Measurements from ENCODE around the gene INSRR. TPM values are rescaled to one million over a fixed set of nuclear protein-coding genes. Genes with fewer than 3 reads are reported as not detected.
A peak's percentile ranks its signal among the peaks of the same experiment; 100 is the strongest.

The INSRR gene
- total and polyA plus RNA-seq, 9 of the 15 experiments (the other 6 are each of a cell fraction or from before 2014, with no cell fraction given): 0.03 to 0.18 (median 0.06) TPM; not detected in 3

DNA sequence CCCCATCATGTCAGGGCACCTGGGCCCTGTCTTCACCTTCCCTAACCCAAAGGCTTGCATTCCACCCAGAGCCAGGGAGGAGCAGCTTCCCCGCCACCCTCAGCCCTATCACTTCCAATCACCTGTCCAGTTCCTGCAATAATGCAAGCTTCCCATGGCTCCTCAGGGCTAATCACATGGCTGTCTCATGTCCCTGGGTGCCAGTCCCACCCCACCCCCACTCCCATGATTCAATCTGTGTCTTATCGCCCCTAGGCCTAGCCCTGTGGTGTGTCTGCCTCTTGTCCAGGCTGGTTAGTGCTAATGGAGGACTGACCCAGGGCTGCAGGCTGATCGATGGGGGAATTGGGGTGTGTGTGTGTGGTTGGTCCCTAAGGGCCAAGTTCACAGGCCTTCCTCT lies 23.6 kb upstream of the INSRR start (continued):
- no peak for TF ChIP-seq HMG20A (CRISPR knock-in tag; conservative IDR thresholded peaks at IDR 0.05)
- no peak for TF ChIP-seq ZNF668 (CRISPR knock-in tag; IDR thresholded peaks at IDR 0.05)
- TF ChIP-seq GATAD2B (IDR thresholded peaks at IDR 0.05; ENCODE audit: borderline replicate concordance): no peak
- no peak for TF ChIP-seq FOXO4 (CRISPR knock-in tag; IDR thresholded peaks at IDR 0.05)
- TF ChIP-seq TEAD1 (CRISPR knock-in tag; IDR thresholded peaks at IDR 0.05): 0 out of 4 replicates have a peak, but pooled peaks of 1 of the 2 experiments have one; percentile 45
- peak; percentile 45; the same call in 1 of the 2 replicates for TF ChIP-seq DPF2 (IDR thresholded peaks at IDR 0.05)
- no peak for TF ChIP-seq ETV6 (IDR thresholded peaks at IDR 0.05; ENCODE audit: borderline replicate concordance in 1 of 2, low read depth in 2 of 2, low read length in 1 of 2)
- no peak for TF ChIP-seq ETV6 (CRISPR knock-in tag; IDR thresholded peaks at IDR 0.05; ENCODE audit: borderline replicate concordance)
- peak; percentile 43; the same call in 1 of the 2 replicates for TF ChIP-seq SOX6 (IDR thresholded peaks at IDR 0.05)
- no peak for TF ChIP-seq BRD9 (IDR thresholded peaks at IDR 0.05; ENCODE audit: low read depth, partially characterized antibody)
- 0 out of 2 replicates have a peak, but pooled peaks have one; percentile 1 for TF ChIP-seq NR2C2 (CRISPR knock-in tag; IDR thresholded peaks at IDR 0.05)
- TF ChIP-seq NR2C2 (tag; IDR thresholded peaks at IDR 0.05): no peak
- no peak for TF ChIP-seq ZNF165 (CRISPR knock-in tag; IDR thresholded peaks at IDR 0.05; ENCODE audit: borderline replicate concordance)
- 0 out of 2 replicates have a peak, but pooled peaks have one; percentile 52 for TF ChIP-seq MEF2D (tag; conservative IDR thresholded peaks at IDR 0.05; ENCODE audit: low read depth)
- no peak for TF ChIP-seq FOXK1 (CRISPR knock-in tag; IDR thresholded peaks at IDR 0.05; ENCODE audit: borderline replicate concordance)
- no peak for TF ChIP-seq SIN3B (IDR thresholded peaks at IDR 0.05; ENCODE audit: low read depth)
- TF ChIP-seq NFRKB (IDR thresholded peaks at IDR 0.05; ENCODE audit: low read depth): no peak
- no peak for TF ChIP-seq PREB (CRISPR knock-in tag; IDR thresholded peaks at IDR 0.05)
- TF ChIP-seq L3MBTL2 (IDR thresholded peaks at IDR 0.05): peak; percentile 77
- peak; percentile 76; the same call in 1 of the 2 replicates for TF ChIP-seq ZNF583 (CRISPR knock-in tag; IDR thresholded peaks at IDR 0.05)
- peak; percentile 20; the same call in 1 of the 2 replicates for TF ChIP-seq ZNF263 (CRISPR knock-in tag; IDR thresholded peaks at IDR 0.05; ENCODE audit: borderline replicate concordance)
- TF ChIP-seq SMARCA4 (IDR thresholded peaks at IDR 0.05): no peak
- TF ChIP-seq ZFX (CRISPR knock-in tag; IDR thresholded peaks at IDR 0.05): peak; percentile 65
- no peak for TF ChIP-seq SIX5 (IDR thresholded peaks at IDR 0.05; ENCODE audit: borderline replicate concordance in 1 of 2, insufficient read depth in 1 of 2, low read depth in 1 of 2, low read length in 2 of 2)
- TF ChIP-seq TOE1 (IDR thresholded peaks at IDR 0.05; ENCODE audit: borderline replicate concordance): peak; percentile 52; the same call in 1 of the 2 replicates
- no peak for TF ChIP-seq TOE1 (CRISPR knock-in tag; IDR thresholded peaks at IDR 0.05; ENCODE audit: borderline replicate concordance, low read depth)
- TF ChIP-seq, protein P1, sequence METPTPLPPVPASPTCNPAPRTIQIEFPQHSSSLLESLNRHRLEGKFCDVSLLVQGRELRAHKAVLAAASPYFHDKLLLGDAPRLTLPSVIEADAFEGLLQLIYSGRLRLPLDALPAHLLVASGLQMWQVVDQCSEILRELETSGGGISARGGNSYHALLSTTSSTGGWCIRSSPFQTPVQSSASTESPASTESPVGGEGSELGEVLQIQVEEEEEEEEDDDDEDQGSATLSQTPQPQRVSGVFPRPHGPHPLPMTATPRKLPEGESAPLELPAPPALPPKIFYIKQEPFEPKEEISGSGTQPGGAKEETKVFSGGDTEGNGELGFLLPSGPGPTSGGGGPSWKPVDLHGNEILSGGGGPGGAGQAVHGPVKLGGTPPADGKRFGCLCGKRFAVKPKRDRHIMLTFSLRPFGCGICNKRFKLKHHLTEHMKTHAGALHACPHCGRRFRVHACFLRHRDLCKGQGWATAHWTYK (CRISPR knock-in tag; IDR thresholded peaks at IDR 0.05): no peak
- no peak; the same call in 1 of the 2 replicates for TF ChIP-seq ZNF143 (CRISPR knock-in tag; IDR thresholded peaks at IDR 0.05)

Data from K562 (cell line).